HEK293 (cell line): ENCODE data around the gene ANKRD65.

Source experiments
- GLI4 ChIP-seq: fragments of 450-650 bp; formaldehyde crosslinking; IDR thresholded peaks from 2 replicates; pipeline ENCODE4 v1.5.1; 2016; ENCODE audit warnings: missing biosample characterization, missing genetic modification characterization
- HOXD13 ChIP-seq: sonication (generic); formaldehyde crosslinking; IDR thresholded peaks from 2 replicates; pipeline ENCODE4 v1.8.0; 2022; ENCODE audit warnings: missing genetic modification reagents, borderline replicate concordance
- ZNF121 ChIP-seq: fragments of 450-650 bp; formaldehyde crosslinking; IDR thresholded peaks from 2 replicates; pipeline ENCODE4 v1.5.1; 2016; ENCODE audit warnings: missing biosample characterization, missing genetic modification characterization
- ZNF16 ChIP-seq: fragments of 450-650 bp; formaldehyde crosslinking; IDR thresholded peaks from 2 replicates; pipeline ENCODE4 v1.5.1; 2016; ENCODE audit warnings: low read depth, missing biosample characterization, missing genetic modification characterization
- ZNF223 ChIP-seq: fragments of 450-650 bp; formaldehyde crosslinking; IDR thresholded peaks from 2 replicates; pipeline ENCODE4 v1.5.1; 2016; ENCODE audit warnings: missing biosample characterization, missing genetic modification characterization
- ZNF596 ChIP-seq: fragments of 450-650 bp; IDR thresholded peaks from 2 replicates; pipeline ENCODE4 v1.5.0; 2018; ENCODE audit warnings: missing biosample characterization, mild to moderate bottlenecking, missing genetic modification characterization, moderate library complexity
- ZNF658 ChIP-seq: fragments of 450-650 bp; formaldehyde crosslinking; IDR thresholded peaks from 2 replicates; pipeline ENCODE4; 2016; ENCODE audit warnings: missing biosample characterization, missing genetic modification characterization
- ZNF777 ChIP-seq: fragments of 450-650 bp; formaldehyde crosslinking; IDR thresholded peaks from 2 replicates; pipeline ENCODE4 v1.5.1; 2017; ENCODE audit warnings: missing biosample characterization, missing genetic modification characterization, borderline replicate concordance
- ZSCAN30 ChIP-seq: fragments of 450-650 bp; IDR thresholded peaks from 2 replicates; pipeline ENCODE4 v1.5.1; 2018; ENCODE audit warnings: missing biosample characterization, mild to moderate bottlenecking, missing genetic modification characterization, moderate library complexity
- ZXDB ChIP-seq: fragments of 450-650 bp; formaldehyde crosslinking; IDR thresholded peaks from 2 replicates; pipeline ENCODE4 v1.5.1; 2016; ENCODE audit warnings: missing biosample characterization, missing genetic modification characterization
- TF ChIP-seq, protein P1 (sequence below): fragments of 450-650 bp; formaldehyde crosslinking; IDR thresholded peaks from 2 replicates; pipeline ENCODE4 v1.5.1; 2016; ENCODE audit warnings: missing biosample characterization, missing genetic modification characterization
- TF ChIP-seq, protein P2 (sequence below): fragments of 450-650 bp; formaldehyde crosslinking; IDR thresholded peaks from 2 replicates; pipeline ENCODE4 v1.5.1; 2016; ENCODE audit warnings: missing biosample characterization, missing genetic modification characterization
- TF ChIP-seq, protein P3 (sequence below): fragments of 450-650 bp; formaldehyde crosslinking; IDR thresholded peaks from 2 replicates; pipeline ENCODE4 v1.5.1; 2017; ENCODE audit warnings: missing biosample characterization, missing genetic modification characterization
- TF ChIP-seq, protein P4 (sequence below): fragments of 450-650 bp; formaldehyde crosslinking; IDR thresholded peaks from 2 replicates; pipeline ENCODE4 v1.5.1; 2016; ENCODE audit warnings: missing biosample characterization, missing genetic modification characterization
- TF ChIP-seq, protein P5 (sequence below): fragments of 450-650 bp; formaldehyde crosslinking; IDR thresholded peaks from 2 replicates; pipeline ENCODE4 v1.5.1; 2016; ENCODE audit warnings: missing biosample characterization, missing genetic modification characterization
- TF ChIP-seq, protein P6 (sequence below): fragments of 450-650 bp; formaldehyde crosslinking; IDR thresholded peaks from 2 replicates; pipeline ENCODE4 v1.5.1; 2016; ENCODE audit warnings: missing biosample characterization, missing genetic modification characterization, borderline replicate concordance
- TF ChIP-seq, protein P7 (sequence below): fragments of 450-650 bp; formaldehyde crosslinking; IDR thresholded peaks from 2 replicates; pipeline ENCODE4 v1.5.1; 2016; ENCODE audit warnings: missing biosample characterization, missing genetic modification characterization

Gene ANKRD65

DNA sequence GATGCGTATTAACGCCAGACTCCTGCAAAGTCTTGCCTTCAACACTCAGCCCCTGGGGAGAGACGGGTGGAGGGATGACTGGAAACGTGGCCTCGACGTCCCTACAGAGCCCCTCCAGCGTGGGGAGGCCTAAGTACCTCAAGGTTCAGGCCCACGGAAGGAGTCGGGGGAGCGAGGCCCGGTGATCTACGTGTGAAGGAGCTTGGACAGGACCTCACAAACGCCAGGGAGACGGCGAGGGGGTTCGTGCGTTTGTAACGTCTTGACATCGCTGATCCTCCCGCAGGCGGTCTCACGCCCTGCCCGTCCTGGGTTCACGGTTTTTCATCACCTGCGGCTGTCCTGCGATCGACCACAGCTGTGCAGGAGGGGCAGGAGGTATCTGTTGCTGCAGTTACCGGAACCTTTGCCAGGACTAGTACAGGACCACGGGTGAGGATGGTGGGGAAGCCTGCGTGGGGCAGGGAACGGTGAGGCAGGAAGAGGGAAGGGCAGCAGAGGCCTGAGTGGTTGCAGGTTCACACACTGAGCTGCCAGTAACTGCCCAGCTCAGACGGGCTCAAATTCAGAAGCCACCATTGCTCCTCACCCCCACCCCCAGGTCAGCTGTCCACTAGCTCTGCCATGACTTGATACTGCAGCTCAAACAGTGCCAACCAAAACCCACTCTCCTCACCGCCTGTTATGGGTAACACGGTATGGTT is 21.1 kb downstream of the ANKRD65 start (continued):
- TF ChIP-seq, protein P1, sequence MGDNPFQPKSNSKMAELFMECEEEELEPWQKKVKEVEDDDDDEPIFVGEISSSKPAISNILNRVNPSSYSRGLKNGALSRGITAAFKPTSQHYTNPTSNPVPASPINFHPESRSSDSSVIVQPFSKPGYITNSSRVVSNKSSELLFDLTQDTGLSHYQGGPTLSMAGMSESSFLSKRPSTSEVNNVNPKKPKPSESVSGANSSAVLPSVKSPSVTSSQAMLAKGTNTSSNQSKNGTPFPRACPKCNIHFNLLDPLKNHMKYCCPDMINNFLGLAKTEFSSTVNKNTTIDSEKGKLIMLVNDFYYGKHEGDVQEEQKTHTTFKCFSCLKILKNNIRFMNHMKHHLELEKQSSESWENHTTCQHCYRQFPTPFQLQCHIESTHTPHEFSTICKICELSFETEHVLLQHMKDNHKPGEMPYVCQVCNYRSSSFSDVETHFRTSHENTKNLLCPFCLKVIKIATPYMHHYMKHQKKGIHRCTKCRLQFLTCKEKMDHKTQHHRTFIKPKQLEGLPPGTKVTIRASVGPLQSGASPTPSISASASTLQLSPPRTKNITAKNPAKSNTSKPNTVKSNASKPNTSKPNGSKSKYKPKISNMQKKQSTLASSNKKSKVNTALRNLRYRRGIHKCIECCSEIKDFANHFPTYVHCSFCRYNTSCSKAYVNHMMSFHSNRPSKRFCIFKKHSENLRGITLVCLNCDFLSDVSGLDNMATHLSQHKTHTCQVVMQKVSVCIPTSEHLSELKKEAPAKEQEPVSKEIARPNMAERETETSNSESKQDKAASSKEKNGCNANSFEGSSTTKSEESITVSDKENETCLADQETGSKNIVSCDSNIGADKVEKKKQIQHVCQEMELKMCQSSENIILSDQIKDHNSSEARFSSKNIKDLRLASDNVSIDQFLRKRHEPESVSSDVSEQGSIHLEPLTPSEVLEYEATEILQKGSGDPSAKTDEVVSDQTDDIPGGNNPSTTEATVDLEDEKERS: no peak
- TF ChIP-seq GLI4 (tag by site-specific recombination): no peak
- TF ChIP-seq ZXDB (tag by site-specific recombination): no peak
- TF ChIP-seq ZNF777 (tag by site-specific recombination): no peak
- TF ChIP-seq, protein P2, sequence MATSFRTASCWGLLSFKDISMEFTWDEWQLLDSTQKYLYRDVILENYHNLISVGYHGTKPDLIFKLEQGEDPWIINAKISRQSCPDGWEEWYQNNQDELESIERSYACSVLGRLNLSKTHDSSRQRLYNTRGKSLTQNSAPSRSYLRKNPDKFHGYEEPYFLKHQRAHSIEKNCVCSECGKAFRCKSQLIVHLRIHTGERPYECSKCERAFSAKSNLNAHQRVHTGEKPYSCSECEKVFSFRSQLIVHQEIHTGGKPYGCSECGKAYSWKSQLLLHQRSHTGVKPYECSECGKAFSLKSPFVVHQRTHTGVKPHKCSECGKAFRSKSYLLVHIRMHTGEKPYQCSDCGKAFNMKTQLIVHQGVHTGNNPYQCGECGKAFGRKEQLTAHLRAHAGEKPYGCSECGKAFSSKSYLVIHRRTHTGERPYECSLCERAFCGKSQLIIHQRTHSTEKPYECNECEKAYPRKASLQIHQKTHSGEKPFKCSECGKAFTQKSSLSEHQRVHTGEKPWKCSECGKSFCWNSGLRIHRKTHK (tag by site-specific recombination): no peak
- no peak for TF ChIP-seq ZNF596 (tag by site-specific recombination)
- TF ChIP-seq, protein P3, sequence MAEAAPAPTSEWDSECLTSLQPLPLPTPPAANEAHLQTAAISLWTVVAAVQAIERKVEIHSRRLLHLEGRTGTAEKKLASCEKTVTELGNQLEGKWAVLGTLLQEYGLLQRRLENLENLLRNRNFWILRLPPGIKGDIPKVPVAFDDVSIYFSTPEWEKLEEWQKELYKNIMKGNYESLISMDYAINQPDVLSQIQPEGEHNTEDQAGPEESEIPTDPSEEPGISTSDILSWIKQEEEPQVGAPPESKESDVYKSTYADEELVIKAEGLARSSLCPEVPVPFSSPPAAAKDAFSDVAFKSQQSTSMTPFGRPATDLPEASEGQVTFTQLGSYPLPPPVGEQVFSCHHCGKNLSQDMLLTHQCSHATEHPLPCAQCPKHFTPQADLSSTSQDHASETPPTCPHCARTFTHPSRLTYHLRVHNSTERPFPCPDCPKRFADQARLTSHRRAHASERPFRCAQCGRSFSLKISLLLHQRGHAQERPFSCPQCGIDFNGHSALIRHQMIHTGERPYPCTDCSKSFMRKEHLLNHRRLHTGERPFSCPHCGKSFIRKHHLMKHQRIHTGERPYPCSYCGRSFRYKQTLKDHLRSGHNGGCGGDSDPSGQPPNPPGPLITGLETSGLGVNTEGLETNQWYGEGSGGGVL (tag by site-specific recombination): no peak
- TF ChIP-seq ZNF16 (tag by site-specific recombination): no peak
- TF ChIP-seq, protein P4, sequence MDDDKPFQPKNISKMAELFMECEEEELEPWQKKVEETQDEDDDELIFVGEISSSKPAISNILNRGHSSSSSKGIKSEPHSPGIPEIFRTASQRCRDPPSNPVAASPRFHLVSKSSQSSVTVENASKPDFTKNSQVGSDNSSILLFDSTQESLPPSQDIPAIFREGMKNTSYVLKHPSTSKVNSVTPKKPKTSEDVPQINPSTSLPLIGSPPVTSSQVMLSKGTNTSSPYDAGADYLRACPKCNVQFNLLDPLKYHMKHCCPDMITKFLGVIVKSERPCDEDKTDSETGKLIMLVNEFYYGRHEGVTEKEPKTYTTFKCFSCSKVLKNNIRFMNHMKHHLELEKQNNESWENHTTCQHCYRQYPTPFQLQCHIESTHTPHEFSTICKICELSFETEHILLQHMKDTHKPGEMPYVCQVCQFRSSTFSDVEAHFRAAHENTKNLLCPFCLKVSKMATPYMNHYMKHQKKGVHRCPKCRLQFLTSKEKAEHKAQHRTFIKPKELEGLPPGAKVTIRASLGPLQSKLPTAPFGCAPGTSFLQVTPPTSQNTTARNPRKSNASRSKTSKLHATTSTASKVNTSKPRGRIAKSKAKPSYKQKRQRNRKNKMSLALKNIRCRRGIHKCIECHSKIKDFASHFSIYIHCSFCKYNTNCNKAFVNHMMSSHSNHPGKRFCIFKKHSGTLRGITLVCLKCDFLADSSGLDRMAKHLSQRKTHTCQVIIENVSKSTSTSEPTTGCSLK: no peak
- TF ChIP-seq, protein P5, sequence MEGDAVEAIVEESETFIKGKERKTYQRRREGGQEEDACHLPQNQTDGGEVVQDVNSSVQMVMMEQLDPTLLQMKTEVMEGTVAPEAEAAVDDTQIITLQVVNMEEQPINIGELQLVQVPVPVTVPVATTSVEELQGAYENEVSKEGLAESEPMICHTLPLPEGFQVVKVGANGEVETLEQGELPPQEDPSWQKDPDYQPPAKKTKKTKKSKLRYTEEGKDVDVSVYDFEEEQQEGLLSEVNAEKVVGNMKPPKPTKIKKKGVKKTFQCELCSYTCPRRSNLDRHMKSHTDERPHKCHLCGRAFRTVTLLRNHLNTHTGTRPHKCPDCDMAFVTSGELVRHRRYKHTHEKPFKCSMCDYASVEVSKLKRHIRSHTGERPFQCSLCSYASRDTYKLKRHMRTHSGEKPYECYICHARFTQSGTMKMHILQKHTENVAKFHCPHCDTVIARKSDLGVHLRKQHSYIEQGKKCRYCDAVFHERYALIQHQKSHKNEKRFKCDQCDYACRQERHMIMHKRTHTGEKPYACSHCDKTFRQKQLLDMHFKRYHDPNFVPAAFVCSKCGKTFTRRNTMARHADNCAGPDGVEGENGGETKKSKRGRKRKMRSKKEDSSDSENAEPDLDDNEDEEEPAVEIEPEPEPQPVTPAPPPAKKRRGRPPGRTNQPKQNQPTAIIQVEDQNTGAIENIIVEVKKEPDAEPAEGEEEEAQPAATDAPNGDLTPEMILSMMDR (tag by site-specific recombination): no peak
- TF ChIP-seq, protein P6, sequence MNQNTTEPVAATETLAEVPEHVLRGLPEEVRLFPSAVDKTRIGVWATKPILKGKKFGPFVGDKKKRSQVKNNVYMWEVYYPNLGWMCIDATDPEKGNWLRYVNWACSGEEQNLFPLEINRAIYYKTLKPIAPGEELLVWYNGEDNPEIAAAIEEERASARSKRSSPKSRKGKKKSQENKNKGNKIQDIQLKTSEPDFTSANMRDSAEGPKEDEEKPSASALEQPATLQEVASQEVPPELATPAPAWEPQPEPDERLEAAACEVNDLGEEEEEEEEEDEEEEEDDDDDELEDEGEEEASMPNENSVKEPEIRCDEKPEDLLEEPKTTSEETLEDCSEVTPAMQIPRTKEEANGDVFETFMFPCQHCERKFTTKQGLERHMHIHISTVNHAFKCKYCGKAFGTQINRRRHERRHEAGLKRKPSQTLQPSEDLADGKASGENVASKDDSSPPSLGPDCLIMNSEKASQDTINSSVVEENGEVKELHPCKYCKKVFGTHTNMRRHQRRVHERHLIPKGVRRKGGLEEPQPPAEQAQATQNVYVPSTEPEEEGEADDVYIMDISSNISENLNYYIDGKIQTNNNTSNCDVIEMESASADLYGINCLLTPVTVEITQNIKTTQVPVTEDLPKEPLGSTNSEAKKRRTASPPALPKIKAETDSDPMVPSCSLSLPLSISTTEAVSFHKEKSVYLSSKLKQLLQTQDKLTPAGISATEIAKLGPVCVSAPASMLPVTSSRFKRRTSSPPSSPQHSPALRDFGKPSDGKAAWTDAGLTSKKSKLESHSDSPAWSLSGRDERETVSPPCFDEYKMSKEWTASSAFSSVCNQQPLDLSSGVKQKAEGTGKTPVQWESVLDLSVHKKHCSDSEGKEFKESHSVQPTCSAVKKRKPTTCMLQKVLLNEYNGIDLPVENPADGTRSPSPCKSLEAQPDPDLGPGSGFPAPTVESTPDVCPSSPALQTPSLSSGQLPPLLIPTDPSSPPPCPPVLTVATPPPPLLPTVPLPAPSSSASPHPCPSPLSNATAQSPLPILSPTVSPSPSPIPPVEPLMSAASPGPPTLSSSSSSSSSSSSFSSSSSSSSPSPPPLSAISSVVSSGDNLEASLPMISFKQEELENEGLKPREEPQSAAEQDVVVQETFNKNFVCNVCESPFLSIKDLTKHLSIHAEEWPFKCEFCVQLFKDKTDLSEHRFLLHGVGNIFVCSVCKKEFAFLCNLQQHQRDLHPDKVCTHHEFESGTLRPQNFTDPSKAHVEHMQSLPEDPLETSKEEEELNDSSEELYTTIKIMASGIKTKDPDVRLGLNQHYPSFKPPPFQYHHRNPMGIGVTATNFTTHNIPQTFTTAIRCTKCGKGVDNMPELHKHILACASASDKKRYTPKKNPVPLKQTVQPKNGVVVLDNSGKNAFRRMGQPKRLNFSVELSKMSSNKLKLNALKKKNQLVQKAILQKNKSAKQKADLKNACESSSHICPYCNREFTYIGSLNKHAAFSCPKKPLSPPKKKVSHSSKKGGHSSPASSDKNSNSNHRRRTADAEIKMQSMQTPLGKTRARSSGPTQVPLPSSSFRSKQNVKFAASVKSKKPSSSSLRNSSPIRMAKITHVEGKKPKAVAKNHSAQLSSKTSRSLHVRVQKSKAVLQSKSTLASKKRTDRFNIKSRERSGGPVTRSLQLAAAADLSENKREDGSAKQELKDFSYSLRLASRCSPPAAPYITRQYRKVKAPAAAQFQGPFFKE: no peak
- no peak for TF ChIP-seq ZNF658
- TF ChIP-seq HOXD13 (CRISPR knock-in tag): no peak
- no peak for TF ChIP-seq ZNF223 (tag by site-specific recombination)
- TF ChIP-seq, protein P7, sequence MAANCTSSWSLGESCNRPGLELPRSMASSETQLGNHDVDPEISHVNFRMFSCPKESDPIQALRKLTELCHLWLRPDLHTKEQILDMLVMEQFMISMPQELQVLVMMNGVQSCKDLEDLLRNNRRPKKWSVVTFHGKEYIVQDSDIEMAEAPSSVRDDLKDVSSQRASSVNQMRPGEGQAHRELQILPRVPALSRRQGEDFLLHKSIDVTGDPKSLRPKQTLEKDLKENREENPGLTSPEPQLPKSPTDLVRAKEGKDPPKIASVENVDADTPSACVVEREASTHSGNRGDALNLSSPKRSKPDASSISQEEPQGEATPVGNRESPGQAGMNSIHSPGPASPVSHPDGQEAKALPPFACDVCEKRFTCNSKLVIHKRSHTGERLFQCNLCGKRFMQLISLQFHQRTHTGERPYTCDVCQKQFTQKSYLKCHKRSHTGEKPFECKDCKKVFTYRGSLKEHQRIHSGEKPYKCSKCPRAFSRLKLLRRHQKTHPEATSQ (tag by site-specific recombination): no peak
- TF ChIP-seq ZSCAN30: no peak
- no peak for TF ChIP-seq ZNF121 (tag by site-specific recombination)
